GM10847 (cell line): Measurements from ENCODE around the gene HPD.

ENCODE experiments used
- POLR2A ChIP-seq: IDR thresholded peaks from 2 replicates; pipeline ENCODE4 v1.6.1; 2011; ENCODE audit not compliant: insufficient read length; ENCODE audit errors: extremely low read depth

HPD gene

GRCh38 chr12:121799156-121799841 lies 59.4 kb downstream of the HPD start:
- TF ChIP-seq POLR2A = no peak

GRCh38 chr12:121798787-121799155 lies 59.9 kb downstream of the HPD start:
- no peak for TF ChIP-seq POLR2A

DNA sequence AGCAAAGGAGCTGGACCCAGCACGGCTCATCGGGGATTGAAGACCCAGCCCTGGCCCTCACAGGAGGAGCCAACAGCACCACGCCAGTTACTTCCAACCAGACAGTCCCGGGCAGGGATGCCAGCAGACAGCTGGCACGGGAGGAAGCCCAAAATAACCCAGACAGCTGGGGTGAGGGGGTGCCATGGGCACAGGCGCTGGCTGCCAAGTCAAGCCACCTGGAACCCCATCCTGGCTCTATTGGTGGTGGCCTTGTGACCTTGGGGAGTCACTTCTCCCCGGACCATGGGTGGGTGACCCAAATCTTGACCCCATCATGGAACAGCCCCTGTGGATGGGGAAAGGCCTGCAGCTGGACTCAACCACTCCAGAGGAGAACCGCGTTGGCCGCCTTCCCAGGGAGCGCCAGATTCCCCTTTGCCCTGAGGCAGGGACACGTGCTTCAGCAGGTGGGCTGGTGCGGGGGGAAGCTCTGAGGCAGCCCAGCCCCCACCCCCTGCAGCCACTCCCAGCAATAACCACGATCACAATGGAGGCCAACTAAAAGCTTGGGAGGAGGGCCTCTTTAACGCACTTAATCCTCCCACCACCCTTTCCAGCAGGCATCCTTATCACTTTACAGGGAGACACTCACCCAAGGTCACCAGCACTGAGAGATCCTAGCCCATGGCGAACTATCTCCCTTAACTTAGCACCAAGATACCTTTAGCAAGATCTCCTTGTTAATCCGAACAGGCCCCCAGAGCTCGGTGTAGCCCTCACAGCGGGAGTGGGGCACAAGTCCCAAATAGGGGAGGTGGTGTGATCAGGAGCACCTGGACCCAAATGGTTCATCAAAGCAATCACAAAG lies 60.5 kb downstream of the HPD start:
- no peak for TF ChIP-seq POLR2A

DNA sequence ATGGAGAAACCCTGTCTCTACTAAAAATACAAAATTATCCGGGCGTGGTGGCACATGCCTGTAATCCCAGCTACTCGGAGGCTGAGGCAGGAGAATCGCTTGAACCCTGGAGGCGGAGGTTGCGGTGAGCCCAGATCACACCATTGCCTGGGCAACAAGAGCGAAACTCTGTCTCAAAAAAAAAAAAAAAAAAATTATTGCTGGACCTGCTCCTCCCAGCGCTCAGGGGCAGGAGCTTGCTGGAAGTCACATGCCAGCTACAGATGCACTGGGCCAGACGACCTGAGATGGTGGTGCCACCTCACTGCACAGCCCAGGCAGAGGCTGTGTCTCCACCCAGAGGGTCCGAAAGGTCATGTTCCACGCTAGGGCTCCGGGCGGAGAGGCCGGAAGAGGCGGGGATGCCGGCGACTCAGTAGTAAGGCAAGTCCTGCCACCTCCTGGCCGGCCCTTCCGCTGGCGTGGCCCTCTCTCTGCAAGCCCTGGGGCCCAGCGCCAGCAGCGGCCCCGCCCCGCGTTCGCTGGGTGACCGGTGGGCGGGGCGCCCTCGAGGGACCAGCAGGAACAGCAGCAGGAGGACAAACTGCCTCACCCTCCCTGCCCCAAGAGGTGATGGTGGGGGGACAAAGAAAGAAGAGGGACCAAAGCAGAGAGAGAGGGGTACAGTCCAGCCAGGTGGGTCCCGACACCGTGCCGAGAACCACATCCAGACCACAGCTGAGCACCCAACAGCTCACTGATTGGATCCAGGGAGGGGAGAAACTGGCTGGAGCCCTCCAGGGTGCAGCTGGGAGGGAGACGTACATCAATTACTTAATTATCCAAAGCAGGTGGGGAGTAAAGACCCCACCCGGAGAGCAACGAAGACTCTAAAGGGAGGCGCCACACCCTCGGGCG lies 61.6 kb downstream of the HPD start:
- no peak for TF ChIP-seq POLR2A

GRCh38 chr12:121795034-121795968 lies 63.4 kb downstream of the HPD start:
- TF ChIP-seq POLR2A = no peak

DNA sequence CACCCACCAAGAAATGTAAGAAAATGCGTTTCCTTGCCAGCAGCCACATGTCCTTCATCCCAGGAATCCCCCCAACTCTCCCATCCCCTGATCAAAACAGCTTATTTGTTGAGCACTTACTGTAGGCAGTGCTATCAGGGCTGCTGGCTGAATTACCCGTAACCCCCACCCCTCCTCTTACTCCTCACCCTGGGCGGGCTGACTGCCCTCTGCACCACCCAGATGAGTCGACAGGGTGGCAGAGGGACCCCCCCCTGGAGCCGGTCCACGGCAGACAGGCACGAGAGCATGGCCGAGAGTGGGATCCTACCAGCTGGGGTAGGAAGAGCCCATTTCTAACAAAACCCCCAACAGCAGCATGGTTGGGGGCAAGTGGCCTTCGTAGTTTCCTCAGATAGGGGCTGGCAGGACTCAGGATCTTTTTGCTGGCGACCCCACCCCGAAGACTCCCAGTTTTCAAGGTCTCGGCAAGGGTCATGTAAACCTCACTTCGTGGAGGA lies 64.1 kb downstream of the HPD start:
- TF ChIP-seq POLR2A = no peak

GRCh38 chr12:121793838-121794533 lies 64.7 kb downstream of the HPD start:
- TF ChIP-seq POLR2A = no peak

GRCh38 chr12:121793440-121793837 lies 65.2 kb downstream of the HPD start, which contains the start of gene RHOF:
Gene RHOF (minus strand): TSS chr12:121793688. CDS start chr12:121793633, 55 bp downstream.
- TF ChIP-seq POLR2A = peak; percentile 23

GRCh38 chr12:121792607-121793439 lies 65.8 kb downstream of the HPD start:
- no peak for TF ChIP-seq POLR2A

GRCh38 chr12:121791671-121792551 lies 66.7 kb downstream of the HPD start:
- no peak for TF ChIP-seq POLR2A

GRCh38 chr12:121789800-121790728 lies 68.6 kb downstream of the HPD start:
- TF ChIP-seq POLR2A = peak; percentile 74
